ENCODE measurements around the gene THADA.

- TF ChIP-seq CTCF (optimal IDR thresholded peaks at IDR 0.05 in 1 of 3, IDR thresholded peaks at IDR 0.05 in 1 of 3, conservative IDR thresholded peaks at IDR 0.05 in 1 of 3; ENCODE audit: extremely low read depth in 1 of 3, insufficient read depth in 2 of 3, low read length in 3 of 3) (no peak), EZH2 (IDR thresholded peaks at IDR 0.05; ENCODE audit: low read length) (no peak)
These were observed 341.5 kb downstream of the THADA start for GRCh38 chr2:43254331-43254730.

All from keratinocyte (primary cell).